GM08714 (cell line): Measurements from ENCODE around the gene CTSL.
"Not testable (repeated sequence)": the region's sequence is repeated elsewhere in the genome, so short reads cannot be mapped to it uniquely, and the experiment has no call there.

Experiments used
- H3K4me3 ChIP-seq: fragments of 200-500 bp; sonication (Bioruptor generic); 2 replicates; pipeline ENCODE4 v1.5.1; 2014; ENCODE audit warnings: mild to moderate bottlenecking, low read length, inconsistent platforms
- ZNF274 ChIP-seq: IDR thresholded peaks from 2 replicates; pipeline ENCODE4 v1.6.1; 2012; ENCODE audit warnings: mild to moderate bottlenecking, low read depth, low read length

Gene CTSL

GRCh38 chr9:87749335-87750035 is 23.6 kb downstream of the CTSL start:
- TF ChIP-seq ZNF274, result no peak

DNA sequence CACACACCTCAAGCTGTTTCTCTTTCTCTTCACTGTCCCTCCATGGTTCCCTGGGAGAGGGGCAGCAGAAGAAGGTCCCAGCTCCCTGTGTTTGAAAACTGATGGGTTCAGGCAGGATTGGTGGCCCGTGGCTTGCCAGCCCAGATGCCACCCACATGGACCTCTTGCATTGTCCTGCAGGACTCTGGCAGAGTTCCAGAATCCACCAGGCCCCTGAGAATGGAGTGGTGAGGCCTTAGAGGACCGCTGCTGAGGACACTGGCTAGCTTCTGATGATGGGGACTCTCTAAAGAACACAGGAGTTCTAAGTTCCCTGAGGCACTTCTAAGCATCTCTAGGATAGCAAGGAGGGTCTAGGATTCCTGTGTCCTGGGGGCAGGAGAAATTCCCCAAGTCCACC is 24.8 kb downstream of the CTSL start:
- TF ChIP-seq ZNF274, result no peak
- H3K4me3 ChIP-seq, result no peak overlapping the region

More at GRCh38 chr9:87749335-87750035, 23.6 kb downstream of the CTSL start:
- no peak overlapping the region for H3K4me3 ChIP-seq

GRCh38 chr9:87751423-87751822 is 25.5 kb downstream of the CTSL start:
- H3K4me3 ChIP-seq, result no peak overlapping the region
- TF ChIP-seq ZNF274, result no peak

DNA sequence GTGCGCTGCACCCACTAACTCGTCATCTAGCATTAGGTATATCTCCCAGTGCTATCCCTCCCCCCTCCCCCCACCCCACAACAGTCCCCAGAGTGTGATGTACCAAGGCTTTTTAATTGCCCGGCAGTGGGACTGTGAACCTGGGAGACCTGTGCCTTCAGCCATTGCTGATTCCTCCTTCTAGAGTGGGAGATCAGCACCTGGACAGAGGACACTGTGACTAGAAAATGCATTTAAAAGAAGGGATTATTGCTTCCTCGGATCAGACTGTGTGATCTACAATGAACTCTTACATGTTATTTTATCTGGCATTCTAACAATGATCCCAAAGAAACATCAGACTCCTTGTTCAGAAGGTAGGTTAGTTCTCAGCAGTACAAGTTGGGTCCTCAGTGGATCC is 25.9 kb downstream of the CTSL start:
- TF ChIP-seq ZNF274, result no peak
- H3K4me3 ChIP-seq, result no peak overlapping the region

DNA sequence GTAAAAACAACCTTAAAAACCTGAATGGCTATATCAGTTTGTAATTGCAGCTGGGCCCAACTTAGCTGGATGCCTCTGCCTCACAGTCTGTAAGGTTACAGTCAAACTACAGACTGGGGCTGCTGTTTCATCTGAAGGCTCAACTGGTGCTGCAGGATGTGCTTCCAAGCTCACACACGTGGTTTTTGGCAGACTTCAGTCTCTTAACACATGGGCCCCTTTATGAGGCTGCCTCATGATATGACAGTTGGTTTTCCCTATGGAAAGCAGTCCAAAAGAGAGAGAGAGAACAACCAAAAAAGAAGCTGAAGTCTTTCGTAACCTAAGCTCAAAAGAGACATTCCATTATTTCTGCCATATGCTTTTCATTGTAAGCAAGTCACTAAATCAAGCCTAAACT is 27.4 kb downstream of the CTSL start:
- no peak overlapping the region for H3K4me3 ChIP-seq
- no peak for TF ChIP-seq ZNF274

GRCh38 chr9:87758330-87758729 is 32.4 kb downstream of the CTSL start:
- H3K4me3 ChIP-seq, result not testable (repeated sequence)

GRCh38 chr9:87759980-87760379 is 34.1 kb downstream of the CTSL start:
- not testable (repeated sequence) for H3K4me3 ChIP-seq

GRCh38 chr9:87760529-87760928 is 34.6 kb downstream of the CTSL start:
- no peak for TF ChIP-seq ZNF274
- no peak overlapping the region for H3K4me3 ChIP-seq

GRCh38 chr9:87763286-87763685 is 37.4 kb downstream of the CTSL start:
- no peak for TF ChIP-seq ZNF274
- H3K4me3 ChIP-seq, result no peak overlapping the region

DNA sequence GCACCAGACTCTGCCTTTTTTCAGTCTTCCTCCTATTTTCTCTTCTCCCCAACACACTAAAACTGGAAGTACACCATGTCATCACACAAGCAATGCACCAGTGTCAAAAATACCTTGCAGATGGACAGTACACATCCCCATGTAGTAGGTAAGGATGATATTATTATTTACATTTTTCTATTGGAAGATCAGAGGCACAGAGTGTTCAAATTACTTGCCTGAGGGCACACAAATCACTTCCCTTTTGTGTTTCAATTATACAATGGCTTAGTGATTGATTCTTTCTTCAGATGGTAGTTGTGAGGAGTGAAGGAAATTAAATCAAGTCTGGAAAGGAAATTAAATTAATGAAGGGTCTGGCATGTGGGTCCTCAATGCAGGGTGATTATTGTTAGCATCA is 39.6 kb downstream of the CTSL start:
- no peak overlapping the region for H3K4me3 ChIP-seq
- TF ChIP-seq ZNF274, result no peak

GRCh38 chr9:87766697-87767096 is 40.8 kb downstream of the CTSL start:
- no peak for TF ChIP-seq ZNF274
- H3K4me3 ChIP-seq, result no peak overlapping the region

DNA sequence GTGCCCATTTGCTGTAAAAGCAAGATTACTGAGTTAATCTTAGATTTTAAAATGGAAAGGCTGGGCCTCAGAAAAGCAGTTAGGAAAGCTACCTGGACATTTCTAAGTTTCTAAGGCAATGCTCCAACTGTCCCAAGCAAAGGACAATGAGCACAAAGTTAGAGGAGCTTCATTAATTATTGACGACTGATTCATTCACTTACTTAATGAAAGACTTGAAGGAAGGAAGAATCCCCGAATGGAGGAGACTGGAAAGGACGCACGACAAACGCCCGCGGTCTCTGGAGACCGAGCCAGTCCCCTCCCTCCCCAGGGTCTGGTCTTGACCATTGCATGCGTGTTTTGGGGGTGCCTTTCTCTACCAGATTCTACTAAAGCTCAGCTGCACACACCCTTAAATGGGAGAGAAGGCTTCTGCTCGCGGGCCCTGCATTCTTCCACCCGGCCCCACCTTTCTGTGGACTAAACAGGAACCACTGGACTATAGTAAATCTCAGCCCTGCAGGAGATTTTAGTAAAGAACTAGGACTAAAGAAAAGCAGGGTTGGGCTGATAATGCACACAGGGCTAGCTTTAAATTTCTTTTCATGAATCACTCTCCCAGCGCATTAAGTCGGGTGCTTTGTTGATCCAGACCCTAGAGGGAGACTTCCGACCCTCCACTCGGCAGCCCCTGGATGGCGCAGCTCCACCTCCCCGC is 44.8 kb downstream of the CTSL start:
- no peak overlapping the region for H3K4me3 ChIP-seq
- no peak for TF ChIP-seq ZNF274

DNA sequence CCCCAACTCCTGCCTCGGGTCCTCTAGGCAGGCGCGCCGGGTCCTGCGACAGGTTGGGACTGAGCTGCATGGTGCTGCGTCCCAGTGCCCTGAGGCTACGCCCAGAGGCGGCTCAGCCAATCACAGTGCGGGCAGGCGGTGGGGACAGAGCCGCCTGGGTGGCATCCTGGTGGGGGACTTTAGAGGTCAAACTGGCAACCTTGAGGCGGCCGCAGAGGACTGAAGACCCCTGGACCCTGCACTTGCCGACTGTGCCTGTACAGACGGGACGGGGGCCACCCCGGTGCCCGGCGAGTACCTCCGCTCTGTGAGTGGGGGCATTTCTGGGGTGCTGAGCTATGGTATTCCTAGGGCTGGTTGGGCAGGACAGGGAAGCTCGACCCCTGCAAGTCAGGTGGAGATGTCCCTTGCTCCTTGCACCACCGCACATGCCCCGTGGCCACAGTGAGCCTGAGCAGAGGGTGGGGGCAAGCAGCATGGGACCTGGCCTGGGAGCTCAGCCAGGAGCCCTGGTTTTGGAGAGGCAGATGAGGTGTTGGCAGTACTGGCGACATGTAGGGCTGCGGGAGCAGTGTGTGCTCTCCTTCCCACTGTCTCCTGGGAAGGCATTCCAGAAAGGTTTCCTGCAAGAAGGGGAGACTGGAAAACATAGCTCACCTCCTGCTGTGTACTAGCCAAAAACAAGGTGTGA is 45.5 kb downstream of the CTSL start:
- H3K4me3 ChIP-seq, result no peak overlapping the region
- no peak for TF ChIP-seq ZNF274

DNA sequence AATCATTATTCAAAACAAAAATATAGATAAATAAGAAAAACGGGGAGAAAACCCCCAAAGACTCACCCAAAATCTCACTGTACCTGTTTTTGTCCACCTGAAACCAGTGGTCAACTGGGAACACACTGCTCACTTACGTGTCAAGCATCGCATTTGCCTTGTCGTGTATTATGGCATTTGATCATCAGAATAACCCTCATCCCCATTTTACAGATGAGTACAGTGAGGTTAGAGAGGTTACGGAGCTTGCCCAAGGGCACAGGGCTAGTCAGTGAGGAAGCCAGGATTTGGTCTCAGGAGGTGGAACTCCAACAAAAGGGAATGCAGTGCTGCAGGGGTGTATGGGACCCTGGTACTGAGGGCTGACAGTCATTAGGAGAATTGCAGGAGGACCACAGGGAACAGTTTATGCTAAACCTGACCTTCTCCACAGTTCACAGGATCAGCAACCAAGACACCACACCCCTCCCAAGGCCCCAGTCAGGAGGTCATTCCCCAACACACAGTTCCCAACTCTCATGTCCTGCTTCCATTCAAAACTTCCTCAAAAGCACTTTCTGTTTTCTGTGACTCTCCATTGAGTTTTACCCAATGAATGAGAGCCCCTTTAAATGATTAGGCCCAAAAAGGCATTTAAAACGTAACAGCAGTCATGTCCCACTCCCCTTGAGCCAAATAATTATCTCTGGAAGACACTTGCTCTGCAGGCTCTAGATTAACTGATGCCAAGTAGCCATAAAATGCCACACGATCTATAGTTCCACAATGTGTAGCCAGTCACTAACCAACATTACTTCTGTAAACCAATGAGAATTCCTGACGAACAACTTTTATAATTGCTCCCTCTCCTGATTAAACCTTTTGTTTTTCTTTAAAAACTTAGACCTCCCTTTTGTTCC is 50.8 kb downstream of the CTSL start:
- H3K4me3 ChIP-seq, result no peak overlapping the region
- TF ChIP-seq ZNF274, result no peak
